ENCODE measurements around the gene U2AF1. TPM values are rescaled to one million over a fixed set of nuclear protein-coding genes. Genes with fewer than 3 reads are reported as not detected.
"Not testable (repeated sequence)": the region's sequence is repeated elsewhere in the genome, so short reads cannot be mapped to it uniquely, and the experiment has no call there.

U2AF1 gene
- total RNA-seq, 1 donor from 2014 or later: 45.4 TPM

- not testable (repeated sequence) for DNase-seq
Observed at GRCh38 chr21:43076023-43076637, 31.2 kb downstream of the U2AF1 start.

GRCh38 chr21:43075170-43076022 lies 32.0 kb downstream of the U2AF1 start, which contains the start of gene CBS:
TSS of gene CBS (minus strand) at chr21:43075835. CDS start at chr21:43072193, 3,642 bp downstream.
- DNase-seq: not testable (repeated sequence)

GRCh38 chr21:43074401-43075169 lies 32.8 kb downstream of the U2AF1 start:
- not testable (repeated sequence) for DNase-seq

- DNase-seq: not testable (repeated sequence)
Observed at GRCh38 chr21:43072742-43073141, 34.6 kb downstream of the U2AF1 start.

GRCh38 chr21:43069682-43070081 lies 37.7 kb downstream of the U2AF1 start:
- DNase-seq: not testable (repeated sequence)

- not testable (repeated sequence) for DNase-seq
Observed at GRCh38 chr21:43068065-43068464, 39.3 kb downstream of the U2AF1 start.

- DNase-seq: not testable (repeated sequence)
Observed at GRCh38 chr21:43066690-43067089, 40.7 kb downstream of the U2AF1 start.

- not testable (repeated sequence) for DNase-seq
Observed at GRCh38 chr21:43065991-43066390, 41.4 kb downstream of the U2AF1 start.

- not testable (repeated sequence) for DNase-seq
Observed at GRCh38 chr21:43064265-43064917, 43.0 kb downstream of the U2AF1 start.

GRCh38 chr21:43062955-43063664 lies 44.3 kb downstream of the U2AF1 start:
- DNase-seq: not testable (repeated sequence)

GRCh38 chr21:43053112-43053511 lies 54.3 kb downstream of the U2AF1 start:
- not testable (repeated sequence) for DNase-seq

GRCh38 chr21:43045876-43046821 lies 61.2 kb downstream of the U2AF1 start:
- DNase-seq: not testable (repeated sequence)

- DNase-seq: not testable (repeated sequence)
Observed at GRCh38 chr21:43045165-43045875, 62.0 kb downstream of the U2AF1 start.

- not testable (repeated sequence) for DNase-seq
Observed at GRCh38 chr21:43044547-43044946, 62.8 kb downstream of the U2AF1 start.

GRCh38 chr21:43043291-43043690 lies 64.1 kb downstream of the U2AF1 start:
- not testable (repeated sequence) for DNase-seq

Measured in skin of body (tissue), 2 donors.